Hepatocyte (in vitro differentiated cells): ENCODE data around the gene MRAP2.

Source experiments
- CTCF ChIP-seq: fragments of 200-600 bp; sonication (generic); IDR thresholded peaks from 2 replicates; pipeline ENCODE4 v1.5.1; 2016; ENCODE audit warnings: antibody characterized with exemption, mild to moderate bottlenecking; ENCODE audit not compliant: poor library complexity
- EZH2 ChIP-seq: fragments of 200-600 bp; sonication (generic); IDR thresholded peaks from 2 replicates; pipeline ENCODE4 v1.6.1; 2016; ENCODE audit warnings: antibody characterized with exemption, mild to moderate bottlenecking, borderline replicate concordance
- EZH2phosphoT487 ChIP-seq: fragments of 200-600 bp; sonication (generic); IDR thresholded peaks from one replicate; pipeline ENCODE4 v1.6.1; 2018; ENCODE audit warnings: antibody characterized with exemption, mild to moderate bottlenecking, low read depth, moderate library complexity; ENCODE audit not compliant: unreplicated experiment, severe bottlenecking

DNA sequence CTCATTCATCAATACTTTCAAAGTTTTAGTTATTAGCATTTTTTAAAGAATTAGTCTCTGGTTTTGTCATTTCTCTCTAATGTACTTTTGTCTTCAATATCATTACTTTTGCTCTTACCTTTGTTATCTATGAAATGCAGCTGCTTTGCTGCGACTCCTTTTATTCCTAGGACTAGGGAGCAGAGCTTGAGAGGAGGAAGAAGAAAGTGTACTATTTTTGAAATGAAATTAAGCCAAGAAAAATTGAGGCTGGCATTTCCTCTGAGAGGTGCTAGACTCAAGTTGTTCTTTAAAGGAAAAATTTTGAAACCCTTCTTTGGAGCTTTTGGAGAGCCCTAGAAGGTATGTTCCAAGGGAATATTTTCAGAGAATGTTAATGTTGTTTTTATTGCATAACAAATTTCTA, 48.3 kb upstream of the MRAP2 start:
- no peak for TF ChIP-seq CTCF
- no peak for TF ChIP-seq EZH2
- no peak for TF ChIP-seq EZH2phosphoT487
